NK-92 (cell line): ENCODE data around the gene RASSF7.

Experiments used
- DNase-seq: peaks from one replicate; lab custom pipeline; 2025; ENCODE audit not compliant: unreplicated experiment; lab: John Stamatoyannopoulos, UW

RASSF7 gene

DNA sequence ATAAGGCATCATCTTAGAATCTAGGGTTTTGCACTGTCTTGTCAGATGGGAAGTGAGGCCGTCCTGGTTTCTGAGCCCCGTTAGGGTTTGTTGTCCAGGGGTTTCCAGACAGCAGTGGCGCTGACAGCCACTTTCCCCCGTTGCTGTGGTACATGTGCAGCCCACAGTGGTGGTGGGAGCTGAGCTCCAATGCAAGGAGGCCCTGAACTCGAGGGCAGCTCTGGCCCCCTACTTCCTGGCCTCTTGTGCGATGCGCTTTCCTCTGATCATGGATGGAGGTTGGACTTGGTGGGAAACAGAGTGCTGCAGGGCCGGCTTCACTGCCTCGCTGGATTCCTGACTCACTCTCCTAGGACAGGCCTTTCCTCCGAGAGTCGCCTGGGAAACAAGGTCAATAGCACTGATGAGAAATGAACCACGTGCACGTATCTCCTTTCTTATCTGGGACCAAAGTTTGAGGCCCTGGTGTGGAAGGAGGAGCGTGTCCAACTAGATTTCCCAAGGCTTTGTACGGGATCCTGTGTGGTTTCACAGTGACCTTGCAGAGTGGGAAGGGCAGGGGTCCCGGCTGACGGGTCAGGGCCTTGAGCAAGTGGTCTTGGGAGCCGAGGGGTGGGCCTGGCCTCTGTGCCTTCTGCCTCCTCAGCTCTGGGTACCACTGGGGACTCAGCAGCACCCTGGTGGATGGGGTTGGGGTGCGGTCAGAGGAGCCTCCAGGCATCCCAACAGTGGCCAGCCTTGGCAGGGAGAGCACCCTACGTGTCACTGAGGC is 19.2 kb downstream of the RASSF7 start:
- no peak for DNase-seq

DNA sequence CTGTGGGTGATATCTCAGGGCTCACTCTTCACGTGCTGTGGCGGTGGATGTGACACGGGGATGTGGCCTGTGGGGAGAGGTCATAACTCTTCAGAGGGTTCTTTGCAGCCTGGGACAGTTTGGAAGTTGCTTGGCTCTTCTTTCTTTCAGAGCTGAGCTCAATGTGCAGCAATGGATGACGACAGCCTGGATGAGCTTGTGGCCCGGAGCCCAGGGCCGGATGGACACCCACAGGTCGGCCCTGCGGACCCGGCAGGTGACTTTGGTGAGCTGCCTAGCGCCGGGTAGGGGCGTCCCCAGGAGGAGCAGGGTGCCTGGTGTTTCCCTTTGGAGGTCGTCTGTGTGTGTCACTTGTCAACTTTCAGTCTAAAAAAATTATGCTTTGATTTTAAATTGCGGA is 20.6 kb downstream of the RASSF7 start:
- no peak for DNase-seq

DNA sequence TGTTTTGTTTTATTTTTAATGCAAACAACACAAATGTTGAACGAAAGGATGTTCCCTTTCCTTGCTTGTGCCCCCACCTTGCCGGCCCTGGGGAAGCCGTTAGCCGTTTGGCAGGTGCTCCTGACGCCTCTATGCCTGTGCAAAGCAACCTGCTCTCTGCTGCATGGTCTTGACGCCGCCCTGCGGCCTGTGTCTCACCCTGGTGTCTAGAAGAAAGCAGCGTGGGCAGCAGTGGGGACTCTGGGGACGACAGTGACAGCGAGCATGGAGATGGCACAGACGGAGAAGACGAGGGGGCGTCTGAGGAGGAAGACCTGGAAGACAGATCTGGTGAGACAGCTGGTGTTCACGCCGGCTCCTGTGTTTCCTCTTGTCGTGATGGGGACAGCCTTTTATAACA is 21.0 kb downstream of the RASSF7 start:
- no peak for DNase-seq

GRCh38 chr11:584287-584686 is 23.5 kb downstream of the RASSF7 start:
- no peak for DNase-seq

- no peak for DNase-seq
Observed at GRCh38 chr11:586376-587316, 25.9 kb downstream of the RASSF7 start.

DNA sequence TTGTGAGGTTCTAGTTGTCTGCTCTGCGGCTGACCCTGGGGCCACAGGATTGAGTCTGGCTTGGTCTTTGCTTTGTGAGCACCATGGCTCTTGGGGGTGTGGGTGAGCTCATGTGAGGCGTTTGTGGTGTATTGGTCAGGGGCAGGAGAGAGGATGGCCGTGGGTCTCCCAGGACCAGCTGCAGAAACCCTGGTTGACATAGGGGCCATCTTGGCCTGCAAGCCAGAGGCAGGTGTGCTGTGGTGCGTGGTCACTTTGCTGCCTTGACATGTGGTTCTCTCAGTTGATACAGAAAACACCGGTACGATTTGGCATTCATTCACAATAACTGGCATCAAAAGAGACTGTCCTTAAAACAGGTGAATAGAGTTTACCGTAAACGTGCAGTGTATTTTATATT is 26.8 kb downstream of the RASSF7 start:
- no peak for DNase-seq

DNA sequence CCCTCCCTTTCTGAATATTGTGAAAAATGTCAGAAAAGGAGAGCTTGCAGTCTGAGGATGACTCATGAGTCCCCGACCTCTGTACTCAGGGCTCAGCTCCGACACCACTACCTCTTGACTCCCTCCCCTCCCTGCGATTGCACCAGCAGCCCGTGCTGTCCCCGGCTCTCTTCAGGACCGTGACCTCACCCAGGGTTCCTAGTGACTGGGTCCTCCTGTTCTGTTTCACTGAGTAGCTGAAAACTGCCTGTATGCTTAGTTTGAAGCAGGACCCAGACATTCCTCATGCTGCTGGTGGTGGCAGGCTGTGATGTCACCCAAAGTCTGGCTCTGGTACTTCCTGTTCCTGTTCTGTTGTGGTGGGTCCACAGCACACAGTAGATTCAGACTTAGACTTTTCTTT is 27.2 kb downstream of the RASSF7 start:
- DNase-seq: no peak

DNA sequence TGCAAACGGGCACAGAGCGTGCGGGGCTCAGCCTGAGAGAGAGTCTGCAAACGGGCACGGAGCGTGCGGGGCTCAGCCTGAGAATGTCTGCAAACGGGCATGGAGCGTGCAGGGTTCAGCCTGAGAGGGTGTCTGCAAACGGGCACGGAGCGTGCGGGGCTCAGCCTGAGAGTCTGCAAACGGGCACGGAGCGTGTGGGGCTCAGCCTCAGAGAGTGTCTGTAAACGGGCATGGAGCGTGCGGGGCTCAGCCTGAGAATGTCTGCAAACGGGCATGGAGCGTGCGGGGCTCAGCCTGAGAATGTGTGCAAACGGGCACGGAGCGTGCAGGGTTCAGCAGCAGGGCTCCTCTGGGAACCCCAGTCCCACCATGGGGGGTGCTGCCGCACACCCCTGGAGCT is 29.0 kb downstream of the RASSF7 start:
- no peak for DNase-seq

- no peak for DNase-seq
Observed at GRCh38 chr11:590997-591396, 30.2 kb downstream of the RASSF7 start.

DNA sequence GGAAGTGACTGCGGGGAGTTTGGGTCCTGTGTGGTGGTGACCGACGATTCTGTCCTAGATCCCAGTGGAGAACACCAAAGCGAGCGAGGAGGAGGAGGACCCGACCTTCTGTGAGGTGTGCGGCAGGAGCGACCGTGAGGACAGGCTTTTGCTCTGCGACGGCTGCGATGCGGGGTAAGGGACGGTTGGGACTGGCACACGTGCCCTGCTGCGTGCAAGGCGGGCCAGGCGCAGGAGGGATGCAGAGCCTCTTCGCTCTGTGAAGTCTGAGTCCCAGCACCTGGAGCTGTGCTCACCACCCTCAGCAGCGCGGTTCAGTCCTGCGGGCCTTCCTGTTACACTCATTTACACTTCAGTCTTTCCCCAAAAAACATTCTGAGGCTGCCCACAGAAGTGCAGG is 31.7 kb downstream of the RASSF7 start:
- DNase-seq: no peak

DNA sequence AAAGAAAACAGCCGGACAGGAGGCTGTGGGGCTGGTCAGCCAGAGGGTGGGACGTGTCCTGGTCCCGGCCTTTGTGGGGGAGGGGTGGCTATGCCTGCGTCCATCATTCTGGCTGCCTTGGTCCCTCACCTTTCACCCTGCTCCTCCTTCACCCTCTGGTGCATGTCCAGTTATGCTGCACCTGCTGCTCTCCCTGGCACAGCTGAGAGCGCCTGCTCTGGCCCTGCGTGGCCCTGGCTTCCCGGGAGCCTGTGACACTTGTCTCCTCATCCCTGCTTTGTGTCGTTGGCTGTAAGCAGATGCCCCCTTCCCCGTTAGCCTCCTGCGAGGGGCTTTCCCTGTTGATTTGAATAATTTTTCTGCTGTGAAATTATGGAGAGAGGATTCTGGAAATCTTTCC is 32.1 kb downstream of the RASSF7 start:
- no peak for DNase-seq

DNA sequence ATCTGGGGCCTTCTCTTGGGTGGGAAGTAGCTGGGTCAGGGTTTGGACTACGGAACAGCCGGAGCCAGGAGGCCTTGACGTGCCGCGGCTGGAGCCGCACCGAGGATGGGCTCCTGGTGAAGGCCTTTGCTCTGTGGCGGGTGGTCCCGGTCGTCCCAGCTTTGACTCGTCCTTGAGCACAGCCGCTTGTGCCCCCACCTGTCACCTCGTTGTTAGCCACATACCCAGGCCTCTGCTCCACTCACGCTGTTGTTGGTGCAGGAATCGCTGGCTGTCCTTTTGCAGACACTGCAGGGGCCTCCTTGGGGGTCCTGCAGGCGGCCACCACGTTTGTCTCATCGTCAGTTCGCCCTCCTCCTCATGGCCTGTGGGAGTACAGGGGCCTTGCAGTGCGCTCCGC is 32.6 kb downstream of the RASSF7 start:
- DNase-seq: no peak

DNA sequence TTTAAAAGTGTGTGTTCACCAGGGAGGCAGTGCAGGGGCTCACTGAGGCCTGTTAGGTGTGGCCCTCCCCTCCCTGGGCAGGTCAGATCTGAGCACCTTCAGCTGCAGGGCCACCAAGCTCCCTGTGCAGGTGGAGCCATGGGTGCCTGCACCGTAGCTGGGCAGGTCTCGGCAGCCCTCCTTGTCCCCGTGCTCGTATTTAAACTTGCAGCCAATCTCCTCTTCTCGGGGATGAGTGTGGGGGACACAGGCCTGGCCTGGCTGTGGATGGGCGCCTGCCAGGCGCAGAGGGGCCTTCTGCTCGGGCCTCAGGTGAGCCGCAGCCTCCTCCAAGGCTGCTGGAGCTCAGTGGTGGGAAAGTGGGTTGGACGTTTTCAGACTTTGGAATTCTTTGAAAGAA is 34.6 kb downstream of the RASSF7 start:
- no peak for DNase-seq

DNA sequence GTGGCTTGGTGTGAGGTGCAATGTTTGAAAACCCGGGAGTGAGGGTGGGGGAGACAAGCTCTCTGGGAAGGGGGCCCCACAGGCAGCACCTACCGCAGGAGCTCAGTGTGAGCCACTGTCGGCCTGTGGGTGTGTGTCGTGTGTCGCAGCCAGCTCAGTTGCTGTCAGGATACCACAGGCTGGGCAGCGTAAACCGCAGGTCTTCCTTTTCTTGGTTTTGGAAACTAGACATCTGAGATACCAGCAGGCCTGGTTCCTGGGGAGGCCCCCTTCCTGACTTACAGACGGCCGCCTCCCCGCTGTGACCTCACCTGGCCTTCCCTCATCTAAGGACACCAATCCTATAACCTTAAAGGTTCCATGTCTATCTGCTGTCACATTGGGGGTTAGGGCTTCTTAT is 35.6 kb downstream of the RASSF7 start:
- no peak for DNase-seq

GRCh38 chr11:597166-597725 is 36.5 kb downstream of the RASSF7 start:
- no peak for DNase-seq

DNA sequence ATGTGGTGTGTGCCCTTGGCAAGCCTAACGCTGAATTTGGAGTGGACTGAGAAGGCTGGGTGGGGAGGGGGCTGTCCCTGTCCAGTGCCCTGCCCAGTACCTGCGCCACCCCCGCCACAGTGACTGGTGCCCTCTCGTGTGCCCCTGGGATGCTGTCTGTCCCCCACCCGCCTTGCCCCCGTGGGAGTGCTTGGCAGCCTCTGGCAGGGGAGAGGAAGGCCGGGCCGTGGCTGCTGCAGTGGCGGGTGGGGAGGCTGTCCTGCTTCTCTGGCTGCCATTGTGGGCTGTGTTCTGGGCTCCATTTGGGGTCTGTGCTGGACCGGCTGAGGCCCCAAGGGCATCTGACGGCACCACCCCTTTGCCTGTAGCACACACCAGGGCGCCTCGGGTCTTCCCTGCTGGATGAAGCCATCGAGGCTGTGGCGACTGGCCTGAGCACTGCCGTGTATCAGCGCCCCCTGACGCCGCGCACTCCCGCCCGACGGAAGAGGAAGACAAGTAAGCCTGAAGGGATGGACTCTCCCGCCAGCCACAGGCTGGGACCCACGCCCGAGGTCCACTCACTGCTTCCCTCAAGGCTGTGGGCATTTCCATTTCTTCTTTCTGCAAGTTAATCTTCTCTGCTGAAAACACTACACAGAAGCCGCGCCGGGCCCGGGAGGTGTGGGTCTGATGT is 37.4 kb downstream of the RASSF7 start:
- no peak for DNase-seq

DNA sequence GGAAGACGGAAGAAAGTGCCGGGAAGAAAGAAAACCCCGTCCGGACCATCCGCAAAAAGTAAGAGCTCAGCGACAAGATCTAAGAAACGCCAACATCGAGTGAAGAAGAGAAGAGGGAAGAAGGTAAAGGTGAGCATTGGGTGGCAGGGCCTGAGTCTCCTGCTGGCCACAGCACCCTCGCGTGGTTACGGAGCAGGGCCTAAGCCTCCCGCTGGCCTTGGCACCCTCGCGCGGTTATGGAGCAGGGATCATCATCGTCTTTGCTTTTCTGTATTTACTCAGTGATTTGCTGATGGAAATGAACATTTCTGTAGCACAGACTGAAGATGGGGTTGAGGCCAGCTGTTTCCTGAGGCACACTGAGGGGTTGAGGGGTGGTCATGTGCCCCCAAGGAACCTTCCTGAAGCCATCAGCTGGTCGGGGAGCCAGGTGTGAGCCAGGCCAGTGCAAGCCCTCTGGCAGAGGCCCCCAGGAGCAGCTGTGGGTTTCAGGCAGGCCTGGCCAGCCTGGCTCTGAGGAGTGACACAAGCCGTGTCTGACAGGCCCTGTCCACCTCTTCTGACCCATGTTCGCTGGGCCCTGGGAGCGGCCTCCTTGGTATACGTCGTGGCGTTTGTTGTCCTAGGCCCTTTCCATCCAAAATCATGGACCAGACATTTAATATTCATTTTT is 40.9 kb downstream of the RASSF7 start:
- DNase-seq: no peak

GRCh38 chr11:603154-603553 is 42.4 kb downstream of the RASSF7 start:
- no peak for DNase-seq

DNA sequence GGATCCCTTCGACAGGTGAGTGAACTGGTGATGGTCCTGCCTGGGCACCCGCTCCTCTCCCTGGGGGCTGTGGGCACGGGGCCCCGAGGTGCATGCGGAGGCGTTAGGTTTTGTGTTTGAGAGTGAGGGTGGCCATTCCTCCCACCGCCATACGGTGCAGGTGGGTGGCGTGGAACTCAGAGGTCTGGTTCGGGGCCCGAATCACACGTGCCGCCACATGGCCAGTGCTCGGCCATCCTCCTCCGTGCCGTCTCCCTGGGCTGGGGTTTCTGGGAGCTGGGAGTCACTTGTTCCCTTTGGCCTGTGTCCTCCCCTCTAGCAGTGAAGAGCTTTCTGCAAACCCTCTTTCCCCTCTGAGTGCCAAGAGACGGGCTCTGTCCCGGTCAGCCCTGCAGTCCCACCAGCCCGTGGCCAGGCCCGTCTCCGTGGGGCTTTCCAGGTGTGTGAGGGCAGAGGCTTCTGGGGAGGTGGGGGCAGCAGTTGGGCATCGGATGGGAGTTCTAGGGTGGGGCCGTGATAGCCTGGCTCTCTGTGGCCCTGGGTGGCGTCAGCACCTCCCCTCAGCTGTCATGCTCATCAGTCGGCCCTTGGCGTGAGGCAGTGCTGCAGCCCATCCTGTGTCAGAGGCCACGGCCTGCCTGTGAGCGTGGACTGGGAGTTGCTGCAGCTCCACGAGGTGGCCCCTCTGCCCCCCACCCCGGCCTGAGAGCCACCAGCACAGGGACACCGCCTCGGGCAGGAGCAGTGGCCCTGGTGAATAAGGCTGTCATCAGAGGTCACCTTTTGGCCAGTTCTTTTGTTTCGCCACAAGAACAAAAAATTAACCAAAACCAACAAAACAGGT is 44.7 kb downstream of the RASSF7 start:
- DNase-seq: no peak

- DNase-seq: no peak
Observed at GRCh38 chr11:606245-606644, 45.5 kb downstream of the RASSF7 start.
